Upper lobe of left lung (tissue), 6 donors: Measurements from ENCODE around the gene LTBP1. TPM values are rescaled to one million over a fixed set of nuclear protein-coding genes. Genes with fewer than 3 reads are reported as not detected.
"Not testable (repeated sequence)": the region's sequence is repeated elsewhere in the genome, so short reads cannot be mapped to it uniquely, and the experiment has no call there.

ENCODE experiments used
- ATAC-seq, 2 donors: fragments of 200-7000 bp; cut with Tn5 transposase; one replicate each; pipeline ENCODE4 v1.9.1; 2022; ENCODE audit warnings: mild to moderate bottlenecking in 2 of 2, moderate library complexity in 2 of 2; ENCODE audit not compliant: low FRiP score in 2 of 2
- DNase-seq, 2 donors: peaks; one replicate each; pipeline ENCODE4 v3.0.0-alpha.2; 2019 to 2020
- H3K27ac ChIP-seq, 4 donors: fragments of 200-600 bp; sonication (generic); one replicate each; pipeline ENCODE4 v1.5.1; 2016 to 2019
- H3K27me3 ChIP-seq, 4 donors: fragments of 200-600 bp; sonication (generic); one replicate each; pipeline ENCODE4 v1.5.1; 2017 to 2019
- H3K36me3 ChIP-seq, 4 donors: fragments of 200-600 bp; sonication (generic); one replicate each; pipeline ENCODE4 v1.5.1; 2016 to 2019
- H3K4me1 ChIP-seq, 4 donors: fragments of 200-600 bp; sonication (generic); one replicate each; pipeline ENCODE4 v1.5.1; 2018 to 2019
- H3K4me3 ChIP-seq, 4 donors: fragments of 200-600 bp; sonication (generic); one replicate each; pipeline ENCODE4 v1.5.1; 2017 to 2019; ENCODE audit warnings: mild to moderate bottlenecking in 2 of 4, moderate library complexity in 1 of 4
- H3K9me3 ChIP-seq, 4 donors: fragments of 200-600 bp; sonication (generic); one replicate each; pipeline ENCODE4 v1.5.1; 2018 to 2019
- CTCF ChIP-seq, 6 experiments: fragments of 450-650 bp in 4 of 6; fragments of 200-600 bp in 2 of 6; sonication (generic) in 2 of 6; IDR thresholded peaks; one replicate each; pipeline ENCODE4 v1.5.1; 2016 to 2019; ENCODE audit warnings: antibody characterized with exemption in 6 of 6
- EP300 ChIP-seq, 4 donors: sonication (generic); formaldehyde crosslinking; IDR thresholded peaks; one replicate each; pipeline ENCODE4 v1.5.1; 2017; ENCODE audit warnings: antibody characterized with exemption in 4 of 4, control low read depth in 2 of 4
- POLR2A ChIP-seq, 4 donors: fragments of 450-650 bp; IDR thresholded peaks; one replicate each; pipeline ENCODE4 v1.5.1; 2016 to 2017; ENCODE audit warnings: antibody characterized with exemption in 4 of 4, mild to moderate bottlenecking in 2 of 4
- POLR2AphosphoS5 ChIP-seq, 2 donors: sonication (generic); formaldehyde crosslinking; IDR thresholded peaks; one replicate each; pipeline ENCODE4 v1.5.1; 2017; ENCODE audit warnings: antibody characterized with exemption in 2 of 2
- WGBS, 2 donors: methylation state at CpG; one replicate each; pipeline ENCODE4 v1.1.5; 2017 to 2018; 5-methylcytosine and 5-hydroxymethylcytosine counted together
- total RNA-seq, 6 donors: library from RNA; depleted of rRNA in 4 of 6; stranded (reverse); fragments of >200 nt in 4 of 6; gene quantifications; one replicate each; pipeline versions ENCODE4 v1.1.0 to v1.2.1, GENCODE V29; 2016 to 2021
- donor health status: DM: no; HTN: no; CAD: no; lungs with moderate emphysema.
- donor health status: DM: no; HTN: yes; CAD: no; lungs with severe emphysema.

The LTBP1 gene
- total RNA-seq, 6 donors from 2014 or later = 11.5 to 45.0 (median 27.1) TPM

GRCh38 chr2:32965523-32966171 is 18.9 kb downstream of the LTBP1 start:
- H3K27ac ChIP-seq = no peak overlapping the region
- no peaks in the 10 kb centered on the region for H3K9me3 ChIP-seq
- H3K27me3 ChIP-seq = no peaks in the 10 kb centered on the region
- no peaks in the 10 kb centered on the region for H3K4me1 ChIP-seq
- no peak overlapping the region for H3K4me3 ChIP-seq
- no peak for TF ChIP-seq POLR2AphosphoS5 (IDR thresholded peaks at IDR 0.05)
- TF ChIP-seq POLR2A (IDR thresholded peaks at IDR 0.05) = no peak
- no peak for TF ChIP-seq EP300 (IDR thresholded peaks at IDR 0.05)
- no peak for TF ChIP-seq CTCF (IDR thresholded peaks at IDR 0.05)
- WGBS, 2 donors = 42 to 58% methylated on average over 2 of the region's 2 CpGs
- no peak for DNase-seq
- no peaks in the 10 kb centered on the region for H3K36me3 ChIP-seq
- no peak for ATAC-seq

GRCh38 chr2:32969444-32970162 is 22.9 kb downstream of the LTBP1 start:
- Histone ChIP-seq H3K9me3 (peaks cover 0 to 3% (median 0%) of the 10 kb centered on the region in 4 donors), H3K27me3 (no peaks in the 10 kb centered on the region), H3K4me1 (no peaks in the 10 kb centered on the region), H3K4me3 (no peak overlapping the region), H3K36me3 (no peaks in the 10 kb centered on the region), H3K27ac (no peak overlapping the region)
- DNase-seq (no peak), ATAC-seq (no peak)
- WGBS, 2 donors = 69 to 80% methylated on average over 2 of the region's 2 CpGs
- TF ChIP-seq POLR2AphosphoS5 (IDR thresholded peaks at IDR 0.05) (no peak), EP300 (IDR thresholded peaks at IDR 0.05) (no peak), POLR2A (IDR thresholded peaks at IDR 0.05) (no peak), CTCF (IDR thresholded peaks at IDR 0.05) (no peak)

- DNase-seq = not testable (repeated sequence)
These were observed 27.0 kb downstream of the LTBP1 start for GRCh38 chr2:32973772-32974171.

GRCh38 chr2:32976409-32977063 is 29.8 kb downstream of the LTBP1 start:
- H3K9me3 ChIP-seq = peaks cover 0 to 3% (median 0%) of the 10 kb centered on the region in 4 donors
- no peaks in the 10 kb centered on the region for H3K27me3 ChIP-seq
- TF ChIP-seq EP300 (IDR thresholded peaks at IDR 0.05) = no peak
- TF ChIP-seq POLR2A (IDR thresholded peaks at IDR 0.05) = no peak
- no peak for TF ChIP-seq POLR2AphosphoS5 (IDR thresholded peaks at IDR 0.05)
- TF ChIP-seq CTCF (IDR thresholded peaks at IDR 0.05) = no peak
- H3K27ac ChIP-seq = no peak overlapping the region
- DNase-seq = no peak
- H3K4me1 ChIP-seq = no peaks in the 10 kb centered on the region
- 89% methylated on average over 6 of the region's 6 CpGs; no CpG with 5 or more reads in 1 of the 2 donors for WGBS, 2 donors
- no peaks in the 10 kb centered on the region for H3K36me3 ChIP-seq
- peak; percentile 10 to 53 for ATAC-seq
- no peak overlapping the region for H3K4me3 ChIP-seq

More at GRCh38 chr2:32973772-32974171, 27.0 kb downstream of the LTBP1 start:
- ATAC-seq, H3K4me1 ChIP-seq, H3K27me3 ChIP-seq, H3K36me3 ChIP-seq, H3K9me3 ChIP-seq, H3K4me3 ChIP-seq, H3K27ac ChIP-seq: not testable (repeated sequence)
- 94 to 95% methylated on average over 1 of the region's 1 CpG for WGBS, 2 donors

GRCh38 chr2:32977228-32977758 is 30.5 kb downstream of the LTBP1 start:
- no peaks in the 10 kb centered on the region for H3K4me1 ChIP-seq
- H3K4me3 ChIP-seq = no peak overlapping the region
- TF ChIP-seq CTCF (IDR thresholded peaks at IDR 0.05) = no peak
- no peak for TF ChIP-seq POLR2AphosphoS5 (IDR thresholded peaks at IDR 0.05)
- TF ChIP-seq POLR2A (IDR thresholded peaks at IDR 0.05) = no peak
- no peak for TF ChIP-seq EP300 (IDR thresholded peaks at IDR 0.05)
- whole genome bisulfite sequencing, 2 donors = 66% methylated on average over 6 of the region's 6 CpGs; no CpG with 5 or more reads in 1 of the 2 donors
- H3K9me3 ChIP-seq = peaks cover 0 to 3% (median 0%) of the 10 kb centered on the region in 4 donors
- no peaks in the 10 kb centered on the region for H3K27me3 ChIP-seq
- DNase-seq (peak; percentile 20 to 24), ATAC-seq (peak; percentile 57 to 74)
- H3K36me3 ChIP-seq = no peaks in the 10 kb centered on the region
- H3K27ac ChIP-seq = no peak overlapping the region
